Gastrocnemius medialis (tissue), 4 donors: ENCODE measurements around the gene WDR37. TPM values are rescaled to one million over a fixed set of nuclear protein-coding genes. Genes with fewer than 3 reads are reported as not detected.

Experiments used
- ATAC-seq, 2 donors: fragments of 150-250 bp; one replicate each; pipeline ENCODE4 v1.9.1; 2016
- DNase-seq, 2 donors: peaks; one replicate each; pipeline ENCODE4 v3.0.0-alpha.2; 2019
- H3K27ac ChIP-seq, 4 donors: fragments of 200-600 bp; sonication (generic); 1 replicate in 1 of 4; 2 replicates in 3 of 4; pipeline ENCODE4 v1.5.1; 2016 to 2018; ENCODE audit warnings: mild to moderate bottlenecking in 2 of 4, moderate library complexity in 1 of 4
- H3K27me3 ChIP-seq, 3 donors: fragments of 200-600 bp; sonication (generic) in 2 of 3; 1 replicate in 1 of 3; 2 replicates in 2 of 3; pipeline versions ENCODE4 v1.5.1 to v1.6.0; 2016 to 2019; ENCODE audit warnings: mild to moderate bottlenecking in 1 of 3, moderate library complexity in 1 of 3
- H3K36me3 ChIP-seq, 2 donors: fragments of 200-600 bp; sonication (generic) in 1 of 2; one replicate each; pipeline ENCODE4 v1.5.1; 2017 to 2018
- H3K4me1 ChIP-seq, 2 donors: fragments of 200-600 bp; sonication (generic) in 1 of 2; one replicate each; pipeline ENCODE4 v1.5.1; 2016 to 2017; ENCODE audit warnings: mild to moderate bottlenecking in 2 of 2
- H3K4me3 ChIP-seq, 4 donors: fragments of 200-600 bp; sonication (generic) in 3 of 4; 1 replicate in 1 of 4; 2 replicates in 3 of 4; pipeline ENCODE4 v1.5.1; 2016 to 2019; ENCODE audit warnings: mild to moderate bottlenecking in 2 of 4
- H3K9me3 ChIP-seq, 3 donors: fragments of 200-600 bp; sonication (generic) in 2 of 3; 1 replicate in 1 of 3; 2 replicates in 2 of 3; pipeline ENCODE4 v1.5.1; 2016 to 2019
- POLR2A ChIP-seq, 2 donors: fragments of 450-650 bp; IDR thresholded peaks; one replicate each; pipeline ENCODE4 v1.6.1; 2017; ENCODE audit warnings: antibody characterized with exemption in 2 of 2, mild to moderate bottlenecking in 2 of 2, moderate library complexity in 2 of 2
- in situ Hi-C, 4 donors: fragments of 200-750 bp; cut with MboI; loops; one replicate each; pipeline versions ENCODE4 v1.15.0 to v1.8.0; 2017; ENCODE audit warnings: low sequenced_read_pairs in 4 of 4
- intact Hi-C: fragments of 100-400 bp; cut with DNase I; formaldehyde crosslinking; loops from one replicate; pipeline ENCODE4 v1.15.1; 2023; ENCODE audit warnings: low total_unique reads
- total RNA-seq, 4 donors: library from RNA; depleted of rRNA; stranded (reverse); fragments of >200 nt; gene quantifications; one replicate each; pipeline versions ENCODE4 v1.1.0 to v1.2.3, GENCODE V29; 2016
- TF ChIP-seq, protein P1 (sequence below), 5 experiments: fragments of 450-650 bp in 3 of 5; fragments of 200-600 bp in 2 of 5; sonication (generic) in 2 of 5; IDR thresholded peaks in 4 of 5; conservative IDR thresholded peaks in 1 of 5; 1 replicate in 4 of 5; 2 replicates in 1 of 5; pipeline ENCODE4 v1.5.1; 2016 to 2019; ENCODE audit warnings: antibody characterized with exemption in 5 of 5, mild to moderate bottlenecking in 3 of 5, moderate library complexity in 3 of 5

The WDR37 gene
- total RNA-seq, 4 donors from 2014 or later, result 18.4 to 26.2 (median 23.2) TPM

DNA sequence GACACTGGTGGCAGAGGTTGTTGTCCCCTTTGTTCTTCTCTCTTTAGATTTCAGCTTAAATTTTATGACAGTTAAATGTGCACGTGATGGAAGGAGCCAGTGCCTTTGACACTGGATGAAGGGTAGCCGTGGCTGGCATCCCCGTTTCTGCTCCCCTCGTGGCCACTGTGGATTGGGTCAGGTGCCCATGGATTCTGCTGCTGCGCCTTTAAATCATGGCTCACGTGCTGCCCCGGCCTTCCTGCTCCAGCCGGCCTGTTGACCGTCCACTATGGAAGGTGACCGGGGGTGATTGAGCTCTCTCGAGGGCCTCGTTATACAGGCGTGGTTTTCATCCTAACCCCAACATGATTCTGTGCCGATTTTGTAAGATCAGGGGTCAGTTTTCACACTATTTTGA, 34.5 kb downstream of the WDR37 start:
- ATAC-seq, result no peak

GRCh38 chr10:1093696-1094095, 37.5 kb downstream of the WDR37 start:
- Histone ChIP-seq H3K27ac (no peak overlapping the region), H3K4me3 (no peak overlapping the region), H3K9me3 (no peaks in the 10 kb centered on the region), H3K4me1 (no peaks in the 10 kb centered on the region), H3K36me3 (peaks cover 0 to 52% of the 10 kb centered on the region in 2 donors), H3K27me3 (no peaks in the 10 kb centered on the region)
- no peak for TF ChIP-seq POLR2A (IDR thresholded peaks at IDR 0.05)
- TF ChIP-seq, protein P1, sequence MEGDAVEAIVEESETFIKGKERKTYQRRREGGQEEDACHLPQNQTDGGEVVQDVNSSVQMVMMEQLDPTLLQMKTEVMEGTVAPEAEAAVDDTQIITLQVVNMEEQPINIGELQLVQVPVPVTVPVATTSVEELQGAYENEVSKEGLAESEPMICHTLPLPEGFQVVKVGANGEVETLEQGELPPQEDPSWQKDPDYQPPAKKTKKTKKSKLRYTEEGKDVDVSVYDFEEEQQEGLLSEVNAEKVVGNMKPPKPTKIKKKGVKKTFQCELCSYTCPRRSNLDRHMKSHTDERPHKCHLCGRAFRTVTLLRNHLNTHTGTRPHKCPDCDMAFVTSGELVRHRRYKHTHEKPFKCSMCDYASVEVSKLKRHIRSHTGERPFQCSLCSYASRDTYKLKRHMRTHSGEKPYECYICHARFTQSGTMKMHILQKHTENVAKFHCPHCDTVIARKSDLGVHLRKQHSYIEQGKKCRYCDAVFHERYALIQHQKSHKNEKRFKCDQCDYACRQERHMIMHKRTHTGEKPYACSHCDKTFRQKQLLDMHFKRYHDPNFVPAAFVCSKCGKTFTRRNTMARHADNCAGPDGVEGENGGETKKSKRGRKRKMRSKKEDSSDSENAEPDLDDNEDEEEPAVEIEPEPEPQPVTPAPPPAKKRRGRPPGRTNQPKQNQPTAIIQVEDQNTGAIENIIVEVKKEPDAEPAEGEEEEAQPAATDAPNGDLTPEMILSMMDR (IDR thresholded peaks at IDR 0.05 in 4 of 5, conservative IDR thresholded peaks at IDR 0.05 in 1 of 5), result no peak
- ATAC-seq, result no peak
- no peak for DNase-seq
- intact Hi-C loops, result no loop called here
- in situ Hi-C loops, result no loop called here

More for the DNA sequence above, 34.5 kb downstream of the WDR37 start:
- TF ChIP-seq, protein P1 (IDR thresholded peaks at IDR 0.05 in 4 of 5, conservative IDR thresholded peaks at IDR 0.05 in 1 of 5), result no peak
- no peak for TF ChIP-seq POLR2A (IDR thresholded peaks at IDR 0.05)
- no peak for DNase-seq
- H3K27me3 ChIP-seq, result no peaks in the 10 kb centered on the region
- H3K27ac ChIP-seq, result no peak overlapping the region
- H3K9me3 ChIP-seq, result no peaks in the 10 kb centered on the region
- H3K36me3 ChIP-seq, result peaks cover 0 to 62% of the 10 kb centered on the region in 2 donors
- no peak overlapping the region for H3K4me3 ChIP-seq
- H3K4me1 ChIP-seq, result no peaks in the 10 kb centered on the region
- intact Hi-C loops (no loop called here), in situ Hi-C loops (no loop called here)

DNA sequence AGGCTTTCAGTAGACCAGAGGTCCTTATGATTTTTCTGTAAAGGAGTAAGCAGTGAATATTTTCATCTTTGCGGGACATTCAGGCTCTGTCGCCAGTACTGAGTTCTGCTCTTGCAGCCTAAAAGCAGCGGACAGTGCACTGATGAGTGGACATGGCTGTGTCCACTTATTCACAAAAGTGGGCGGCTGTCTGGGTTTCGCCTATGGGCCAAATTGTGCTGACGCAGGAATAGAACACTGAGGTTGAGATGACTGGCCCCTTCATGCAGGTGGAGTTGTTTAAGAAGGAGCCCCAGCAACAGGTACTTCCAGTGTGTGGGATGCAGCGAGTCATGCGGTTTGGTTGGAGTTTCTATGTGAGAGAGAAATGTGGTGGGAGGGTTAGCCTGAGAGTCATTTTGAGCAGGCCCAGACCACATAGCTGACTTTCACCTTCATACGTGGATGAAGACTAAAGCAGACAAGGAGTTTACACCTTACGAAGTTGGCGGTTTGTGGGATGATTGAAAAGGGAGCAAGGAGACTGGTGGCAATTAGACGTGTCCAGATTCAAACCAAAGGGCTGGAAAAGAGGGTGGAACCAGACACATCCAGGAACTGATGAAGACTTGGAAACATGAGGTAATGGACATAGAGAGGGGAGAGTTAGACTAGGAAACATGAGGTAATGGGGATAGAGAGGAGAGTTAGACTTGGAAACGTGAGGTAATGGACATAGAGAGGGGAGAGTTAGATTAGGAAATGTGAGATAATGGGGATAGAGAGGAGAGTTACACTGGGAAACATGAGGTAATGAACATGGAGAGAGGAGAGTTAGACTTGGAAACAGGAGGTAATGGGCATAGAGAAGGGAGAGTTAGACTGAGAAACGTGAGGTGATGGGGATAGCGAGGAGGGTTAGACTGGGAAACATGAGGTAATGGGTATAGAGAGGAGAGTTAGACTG, 38.2 kb downstream of the WDR37 start:
- H3K36me3 ChIP-seq, result peaks cover 0 to 46% of the 10 kb centered on the region in 2 donors
- no peaks in the 10 kb centered on the region for H3K9me3 ChIP-seq
- no peak overlapping the region for H3K4me3 ChIP-seq
- no peaks in the 10 kb centered on the region for H3K27me3 ChIP-seq
- in situ Hi-C loops, result no loop called here
- H3K4me1 ChIP-seq, result no peaks in the 10 kb centered on the region
- ATAC-seq (no peak), DNase-seq (no peak)
- TF ChIP-seq, protein P1 (IDR thresholded peaks at IDR 0.05 in 4 of 5, conservative IDR thresholded peaks at IDR 0.05 in 1 of 5), result no peak
- H3K27ac ChIP-seq, result no peak overlapping the region
- intact Hi-C loops, result no loop called here

DNA sequence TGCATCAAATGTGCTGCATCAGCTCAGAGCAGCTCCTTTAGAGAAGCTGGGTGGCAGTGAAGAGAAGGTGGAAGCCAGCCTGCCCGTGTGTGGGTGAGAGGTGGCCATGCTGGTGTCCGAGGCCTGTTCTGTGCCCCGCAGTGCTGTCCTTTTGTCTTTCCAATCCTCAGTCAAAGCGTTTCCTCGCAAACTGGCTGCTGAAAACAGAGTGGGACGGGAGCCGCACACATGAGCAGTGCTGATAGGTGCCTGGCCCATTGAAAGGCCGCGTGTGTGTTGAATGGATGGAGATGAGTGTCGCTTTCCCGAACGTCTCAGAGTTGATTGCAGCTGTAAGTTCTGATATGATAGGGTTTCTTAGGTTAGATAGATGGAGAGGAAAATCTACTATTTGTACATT, 39.3 kb downstream of the WDR37 start:
- intact Hi-C loops (no loop called here), in situ Hi-C loops (no loop called here)
- TF ChIP-seq, protein P1 (IDR thresholded peaks at IDR 0.05 in 4 of 5, conservative IDR thresholded peaks at IDR 0.05 in 1 of 5), result no peak
- no peak for TF ChIP-seq POLR2A (IDR thresholded peaks at IDR 0.05)
- no peak overlapping the region for H3K4me3 ChIP-seq
- no peaks in the 10 kb centered on the region for H3K9me3 ChIP-seq
- ATAC-seq (no peak), DNase-seq (no peak)
- H3K36me3 ChIP-seq, result peaks cover 0 to 38% of the 10 kb centered on the region in 2 donors
- no peak overlapping the region for H3K27ac ChIP-seq
- no peaks in the 10 kb centered on the region for H3K4me1 ChIP-seq
- no peaks in the 10 kb centered on the region for H3K27me3 ChIP-seq
